ENCODE data around the gene HDHD5.
A peak's percentile ranks its signal among the peaks of the same experiment; 100 is the strongest.

The HDHD5 gene

GRCh38 chr22:17097701-17098100 is 61.4 kb downstream of the HDHD5 start:
- Mint-ChIP-seq H3K36me3 (ENCODE audit: low read depth) (peaks cover 69% of the 10 kb centered on the region), H3K9me3 (no peaks in the 10 kb centered on the region), H3K4me3 (peak overlapping the region; percentile 78), H3K27ac (peak overlapping the region; percentile 88), H3K27me3 (ENCODE audit: low read depth) (no peaks in the 10 kb centered on the region), H3K4me1 (ENCODE audit: low read depth) (peaks cover 78% of the 10 kb centered on the region)

GRCh38 chr22:17097062-17097461 is 62.0 kb downstream of the HDHD5 start:
- H3K27me3 Mint-ChIP-seq (ENCODE audit: low read depth), result no peaks in the 10 kb centered on the region
- H3K27ac Mint-ChIP-seq, result no peak overlapping the region
- no peaks in the 10 kb centered on the region for H3K9me3 Mint-ChIP-seq
- H3K4me3 Mint-ChIP-seq, result no peak overlapping the region
- H3K36me3 Mint-ChIP-seq (ENCODE audit: low read depth), result peaks cover 67% of the 10 kb centered on the region
- peaks cover 78% of the 10 kb centered on the region for H3K4me1 Mint-ChIP-seq (ENCODE audit: low read depth)

GRCh38 chr22:17096071-17096470 is 63.0 kb downstream of the HDHD5 start:
- Mint-ChIP-seq H3K4me1 (ENCODE audit: low read depth) (peaks cover 75% of the 10 kb centered on the region), H3K27ac (no peak overlapping the region), H3K4me3 (no peak overlapping the region), H3K27me3 (ENCODE audit: low read depth) (no peaks in the 10 kb centered on the region), H3K9me3 (no peaks in the 10 kb centered on the region), H3K36me3 (ENCODE audit: low read depth) (peaks cover 62% of the 10 kb centered on the region)

GRCh38 chr22:17095538-17095937 is 63.5 kb downstream of the HDHD5 start:
- Mint-ChIP-seq H3K36me3 (ENCODE audit: low read depth) (peaks cover 60% of the 10 kb centered on the region), H3K9me3 (no peaks in the 10 kb centered on the region), H3K4me1 (ENCODE audit: low read depth) (peaks cover 75% of the 10 kb centered on the region), H3K27ac (no peak overlapping the region), H3K4me3 (no peak overlapping the region), H3K27me3 (ENCODE audit: low read depth) (no peaks in the 10 kb centered on the region)

GRCh38 chr22:17093081-17093480 is 66.0 kb downstream of the HDHD5 start:
- Mint-ChIP-seq H3K4me1 (ENCODE audit: low read depth) (peaks cover 64% of the 10 kb centered on the region), H3K4me3 (no peak overlapping the region), H3K27ac (no peak overlapping the region), H3K36me3 (ENCODE audit: low read depth) (peaks cover 44% of the 10 kb centered on the region), H3K9me3 (no peaks in the 10 kb centered on the region), H3K27me3 (ENCODE audit: low read depth) (no peaks in the 10 kb centered on the region)

GRCh38 chr22:17091851-17092250 is 67.2 kb downstream of the HDHD5 start:
- H3K4me1 Mint-ChIP-seq (ENCODE audit: low read depth), result peaks cover 65% of the 10 kb centered on the region
- no peak overlapping the region for H3K27ac Mint-ChIP-seq
- no peak overlapping the region for H3K4me3 Mint-ChIP-seq
- no peaks in the 10 kb centered on the region for H3K27me3 Mint-ChIP-seq (ENCODE audit: low read depth)
- no peaks in the 10 kb centered on the region for H3K9me3 Mint-ChIP-seq
- peaks cover 43% of the 10 kb centered on the region for H3K36me3 Mint-ChIP-seq (ENCODE audit: low read depth)

- no peaks in the 10 kb centered on the region for H3K27me3 Mint-ChIP-seq (ENCODE audit: low read depth)
- no peak overlapping the region for H3K4me3 Mint-ChIP-seq
- peaks cover 46% of the 10 kb centered on the region for H3K36me3 Mint-ChIP-seq (ENCODE audit: low read depth)
- H3K27ac Mint-ChIP-seq, result no peak overlapping the region
- no peaks in the 10 kb centered on the region for H3K9me3 Mint-ChIP-seq
- peaks cover 66% of the 10 kb centered on the region for H3K4me1 Mint-ChIP-seq (ENCODE audit: low read depth)
Observed at GRCh38 chr22:17090550-17090949, 68.5 kb downstream of the HDHD5 start.

Measured in T-helper 1 cell treated with Interleukin-12 subunit alpha and Interleukin-12 subunit beta and Interleukin-4 antibody, amounts not matched to agents 30 μg/mL and 1 μg/mL, for 36 hours (primary cell).